GM12865 (cell line): ENCODE measurements around the gene BCAR3.

Experiments used
- DNase-seq: peaks from one replicate; pipeline ENCODE4 v3.0.0; 2010; ENCODE audit warnings: low read depth
- H3K4me3 ChIP-seq: 2 replicates; pipeline ENCODE4 v1.5.1; 2011; ENCODE audit warnings: mild to moderate bottlenecking, low read depth, low read length, control low read depth
- TF ChIP-seq, protein P1 (sequence below): IDR thresholded peaks from 2 replicates; pipeline ENCODE4 v1.5.1; 2011; ENCODE audit warnings: low read length, control low read depth, low read depth, inconsistent platforms; ENCODE audit not compliant: insufficient read depth; ENCODE audit errors: missing control alignments

BCAR3 gene

DNA sequence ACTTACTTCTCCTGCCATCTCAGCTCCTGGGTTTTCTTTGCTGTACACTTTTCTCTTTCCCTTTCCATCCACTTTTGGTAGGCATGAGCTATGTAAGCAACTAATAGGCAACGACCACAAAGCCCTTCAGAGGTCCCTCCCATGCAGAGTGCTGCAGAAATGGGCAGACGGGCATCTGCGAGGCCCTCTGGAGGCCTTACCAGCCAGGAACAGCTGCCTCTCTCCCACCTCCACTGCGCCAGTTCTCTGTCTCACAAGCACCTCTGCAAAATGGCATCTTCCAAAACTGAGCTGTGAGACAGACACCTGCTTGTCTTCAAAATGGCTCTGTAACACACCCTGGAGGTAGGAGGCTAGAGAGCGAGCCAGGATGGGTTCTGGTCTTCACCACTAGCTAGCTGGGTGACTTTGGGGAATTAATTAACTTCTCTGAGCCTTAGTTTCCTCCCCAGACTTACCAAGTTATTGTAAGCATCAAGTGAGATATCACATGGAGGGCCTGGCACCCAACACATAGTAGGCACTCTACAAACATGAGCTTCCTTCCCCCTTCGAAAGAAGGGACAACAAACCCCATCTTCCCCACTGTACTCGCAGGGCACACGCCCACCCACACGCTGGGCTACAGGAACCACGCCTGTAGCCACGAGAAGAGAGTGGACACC, 62.0 kb downstream of the BCAR3 start:
- DNase-seq = peak; percentile 21
- no peak overlapping the region for H3K4me3 ChIP-seq

DNA sequence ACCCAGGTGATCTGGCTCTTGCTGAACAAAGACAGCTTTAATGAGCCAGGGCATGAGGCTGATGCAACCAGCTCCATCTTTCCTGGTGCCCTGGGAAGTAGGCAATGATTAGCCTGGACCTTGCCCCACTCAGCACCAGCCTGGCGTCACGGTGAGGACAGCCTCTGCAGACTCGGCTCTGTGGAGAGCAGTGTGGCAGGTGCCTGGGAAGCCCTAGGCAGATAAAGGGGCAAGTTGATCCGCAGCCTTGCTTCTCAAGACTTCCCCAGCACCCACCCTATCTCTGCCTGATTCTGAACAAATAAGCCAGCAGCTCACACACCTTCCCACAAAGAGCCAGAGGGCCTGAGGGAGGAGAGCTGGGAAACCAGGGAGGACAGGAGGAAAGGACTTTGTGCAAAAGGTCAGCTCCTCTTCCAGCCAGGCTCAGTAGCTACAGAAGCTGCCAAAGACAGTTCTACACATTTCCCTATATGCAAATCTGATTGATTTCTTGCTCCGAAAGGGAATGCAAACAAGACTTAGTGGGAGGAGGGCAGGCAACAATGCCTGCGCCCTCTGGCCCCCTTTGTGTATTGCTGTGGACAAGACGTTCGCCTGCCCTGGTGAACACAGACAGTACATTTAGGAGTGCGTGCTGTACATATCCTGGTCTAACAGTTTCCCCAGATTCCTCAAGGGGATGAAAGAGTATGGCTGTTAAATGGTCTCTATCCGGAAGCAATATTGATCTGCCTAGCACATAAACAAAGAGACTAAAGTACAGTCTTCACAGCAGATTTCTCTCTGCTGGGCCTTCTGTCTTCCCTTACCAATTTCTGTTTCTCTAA, 63.8 kb downstream of the BCAR3 start:
- no peak overlapping the region for H3K4me3 ChIP-seq
- TF ChIP-seq, protein P1, sequence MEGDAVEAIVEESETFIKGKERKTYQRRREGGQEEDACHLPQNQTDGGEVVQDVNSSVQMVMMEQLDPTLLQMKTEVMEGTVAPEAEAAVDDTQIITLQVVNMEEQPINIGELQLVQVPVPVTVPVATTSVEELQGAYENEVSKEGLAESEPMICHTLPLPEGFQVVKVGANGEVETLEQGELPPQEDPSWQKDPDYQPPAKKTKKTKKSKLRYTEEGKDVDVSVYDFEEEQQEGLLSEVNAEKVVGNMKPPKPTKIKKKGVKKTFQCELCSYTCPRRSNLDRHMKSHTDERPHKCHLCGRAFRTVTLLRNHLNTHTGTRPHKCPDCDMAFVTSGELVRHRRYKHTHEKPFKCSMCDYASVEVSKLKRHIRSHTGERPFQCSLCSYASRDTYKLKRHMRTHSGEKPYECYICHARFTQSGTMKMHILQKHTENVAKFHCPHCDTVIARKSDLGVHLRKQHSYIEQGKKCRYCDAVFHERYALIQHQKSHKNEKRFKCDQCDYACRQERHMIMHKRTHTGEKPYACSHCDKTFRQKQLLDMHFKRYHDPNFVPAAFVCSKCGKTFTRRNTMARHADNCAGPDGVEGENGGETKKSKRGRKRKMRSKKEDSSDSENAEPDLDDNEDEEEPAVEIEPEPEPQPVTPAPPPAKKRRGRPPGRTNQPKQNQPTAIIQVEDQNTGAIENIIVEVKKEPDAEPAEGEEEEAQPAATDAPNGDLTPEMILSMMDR = no peak
- DNase-seq = no peak

More for the DNA sequence above, 62.0 kb downstream of the BCAR3 start:
- TF ChIP-seq, protein P1 = no peak

DNA sequence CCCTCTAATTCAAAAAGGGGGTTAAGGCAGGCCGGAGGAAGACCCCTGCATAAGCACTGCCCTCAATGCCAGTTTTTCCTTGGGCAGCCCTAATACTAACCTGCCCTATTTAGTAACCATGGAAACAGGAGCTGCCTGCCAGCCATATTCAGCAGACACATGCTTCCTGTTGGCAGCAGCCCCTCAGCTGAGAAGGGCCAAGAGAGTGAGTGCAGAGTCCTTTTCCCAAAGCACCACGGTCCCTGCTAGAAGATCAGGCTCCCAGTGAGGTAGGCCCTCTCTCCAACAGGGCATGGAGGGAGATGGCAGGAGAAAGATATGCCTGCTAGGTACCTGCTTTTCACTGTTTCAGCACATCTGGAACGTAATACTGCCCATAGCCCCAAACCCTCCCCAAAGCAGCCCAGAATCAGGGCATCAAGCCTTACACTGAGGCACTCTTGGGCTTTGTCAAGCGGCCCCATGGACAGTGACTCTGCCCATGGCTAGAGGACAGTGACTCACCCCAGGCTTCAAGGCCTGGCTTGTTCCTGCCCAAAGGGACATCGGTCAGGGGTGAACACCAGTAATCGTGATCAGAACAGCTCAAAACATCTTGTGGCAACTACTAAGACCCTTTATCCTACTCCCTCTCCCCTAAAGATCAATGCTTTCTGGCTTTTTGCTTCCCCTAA, 64.5 kb downstream of the BCAR3 start:
- no peak for DNase-seq
- H3K4me3 ChIP-seq = no peak overlapping the region
- TF ChIP-seq, protein P1 = no peak

DNA sequence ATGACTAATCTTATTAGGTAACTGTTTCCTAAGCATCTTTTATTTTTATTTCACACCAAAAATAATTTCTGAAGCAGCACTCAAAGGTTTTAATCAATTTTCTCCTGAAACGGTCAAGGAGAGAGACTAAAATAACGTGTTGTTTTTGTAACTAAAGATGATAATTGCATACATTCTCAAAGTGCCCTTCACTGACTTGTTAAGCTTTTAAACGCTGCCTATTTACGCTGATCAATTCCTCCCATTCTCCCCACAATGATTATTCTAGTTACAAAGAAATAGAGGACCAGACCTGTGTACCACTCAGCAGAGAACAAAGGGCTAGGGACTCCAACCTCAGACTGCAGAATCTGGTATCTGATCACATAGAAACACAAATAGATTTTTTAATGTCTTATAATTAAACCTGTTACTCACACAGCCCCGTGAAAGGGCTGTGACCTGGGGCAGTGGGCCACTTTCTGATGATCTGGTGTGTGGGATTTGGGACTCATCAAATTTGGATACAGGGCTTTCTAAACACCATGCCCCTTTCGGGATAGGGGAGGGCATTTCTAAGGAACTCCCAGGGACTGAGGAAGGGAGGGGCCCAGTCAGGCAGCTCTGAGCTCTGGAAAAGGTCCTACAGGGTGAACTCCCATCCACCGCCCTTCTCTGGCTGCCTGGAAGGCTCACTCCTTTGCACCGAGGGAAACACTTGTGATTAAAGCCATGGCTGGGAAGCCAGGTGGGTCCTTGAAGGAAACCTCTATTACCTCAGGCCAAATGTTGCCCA, 65.2 kb downstream of the BCAR3 start:
- no peak overlapping the region for H3K4me3 ChIP-seq
- no peak for DNase-seq
- TF ChIP-seq, protein P1 = no peak

DNA sequence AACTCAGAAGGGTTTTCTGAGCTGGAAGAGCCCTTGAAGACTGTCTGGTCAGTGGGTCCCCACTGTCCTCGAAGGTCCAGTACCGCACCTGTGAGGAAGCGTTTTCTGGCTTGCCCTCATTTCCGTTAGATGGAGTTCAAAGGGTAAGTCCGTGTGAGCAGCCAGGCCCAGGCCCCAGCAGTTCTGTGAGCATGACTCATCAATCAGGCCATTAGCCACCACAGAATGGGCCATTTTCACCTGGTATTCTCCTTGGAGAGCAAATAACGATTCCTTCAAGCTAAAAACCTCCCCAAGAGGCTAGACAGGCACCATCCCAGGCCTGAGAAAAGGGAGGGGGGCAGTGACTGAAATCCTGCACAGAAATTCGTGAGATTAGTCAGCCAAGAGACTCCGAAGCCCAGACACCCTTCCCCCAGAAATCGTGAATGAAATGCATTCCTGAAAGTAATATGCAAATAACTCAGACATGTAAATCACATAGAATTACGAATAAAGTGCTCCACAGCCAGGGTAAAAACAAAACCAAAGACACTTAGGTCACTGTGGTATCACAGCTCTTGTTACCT, 66.0 kb downstream of the BCAR3 start:
- H3K4me3 ChIP-seq = no peak overlapping the region
- peak; percentile 89 for DNase-seq
- TF ChIP-seq, protein P1 = no peak

DNA sequence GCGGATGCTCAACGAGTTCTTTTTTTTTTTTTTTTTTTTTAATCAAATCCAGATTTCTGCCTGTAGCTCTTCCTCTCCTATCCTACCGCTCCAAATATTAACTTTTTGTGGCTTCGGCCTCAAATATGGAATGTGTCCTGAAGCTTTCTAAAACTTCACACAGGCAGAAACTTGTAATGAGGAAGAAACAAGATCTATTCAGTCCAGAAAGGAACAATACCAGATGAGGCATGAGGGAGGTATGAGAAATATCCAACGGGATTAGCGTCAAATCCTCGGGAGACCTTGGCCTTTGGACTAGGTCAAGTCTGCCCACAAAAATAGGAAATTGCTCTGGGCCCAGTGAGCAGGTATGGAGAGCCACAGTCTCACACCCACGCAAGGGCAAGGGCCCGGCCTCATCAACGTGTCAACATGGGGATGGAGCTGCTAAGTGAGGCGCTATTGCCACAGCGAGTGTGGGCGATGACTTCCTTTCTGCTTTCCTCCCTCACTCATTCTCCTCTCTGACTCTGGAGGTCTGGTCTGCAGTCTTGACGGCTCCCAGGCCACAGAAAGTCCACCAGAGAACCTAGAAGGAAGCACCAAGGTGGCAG, 66.6 kb downstream of the BCAR3 start:
- no peak overlapping the region for H3K4me3 ChIP-seq
- peak; percentile 66 for DNase-seq
- TF ChIP-seq, protein P1 = no peak
